GM06990 (cell line): Measurements from ENCODE around the gene IMPA2.

ENCODE experiments used
- DNase-seq: peaks from one replicate; pipeline ENCODE4 v3.0.0-alpha.2; 2011; ENCODE audit not compliant: insufficient read length; ENCODE audit errors: extremely low read depth
- H3K27me3 ChIP-seq: replicated peaks from 2 replicates; pipeline ENCODE4 v1.6.0; 2011; ENCODE audit warnings: low read length; ENCODE audit not compliant: control insufficient read depth, insufficient read depth
- H3K36me3 ChIP-seq: 2 replicates; pipeline ENCODE4 v1.5.1; 2011; ENCODE audit warnings: low read length; ENCODE audit not compliant: control insufficient read depth, insufficient read depth
- H3K4me3 ChIP-seq: replicated peaks from 2 replicates; pipeline ENCODE4 v1.5.1; 2011; ENCODE audit warnings: low read depth, mild to moderate bottlenecking, control low read depth, low read length
- TF ChIP-seq, protein P1 (sequence below): IDR thresholded peaks from 2 replicates; pipeline ENCODE4 v1.5.1; 2011; ENCODE audit warnings: low read length, control low read depth, mild to moderate bottlenecking, inconsistent platforms; ENCODE audit not compliant: insufficient read depth, poor library complexity, severe bottlenecking

The IMPA2 gene

DNA sequence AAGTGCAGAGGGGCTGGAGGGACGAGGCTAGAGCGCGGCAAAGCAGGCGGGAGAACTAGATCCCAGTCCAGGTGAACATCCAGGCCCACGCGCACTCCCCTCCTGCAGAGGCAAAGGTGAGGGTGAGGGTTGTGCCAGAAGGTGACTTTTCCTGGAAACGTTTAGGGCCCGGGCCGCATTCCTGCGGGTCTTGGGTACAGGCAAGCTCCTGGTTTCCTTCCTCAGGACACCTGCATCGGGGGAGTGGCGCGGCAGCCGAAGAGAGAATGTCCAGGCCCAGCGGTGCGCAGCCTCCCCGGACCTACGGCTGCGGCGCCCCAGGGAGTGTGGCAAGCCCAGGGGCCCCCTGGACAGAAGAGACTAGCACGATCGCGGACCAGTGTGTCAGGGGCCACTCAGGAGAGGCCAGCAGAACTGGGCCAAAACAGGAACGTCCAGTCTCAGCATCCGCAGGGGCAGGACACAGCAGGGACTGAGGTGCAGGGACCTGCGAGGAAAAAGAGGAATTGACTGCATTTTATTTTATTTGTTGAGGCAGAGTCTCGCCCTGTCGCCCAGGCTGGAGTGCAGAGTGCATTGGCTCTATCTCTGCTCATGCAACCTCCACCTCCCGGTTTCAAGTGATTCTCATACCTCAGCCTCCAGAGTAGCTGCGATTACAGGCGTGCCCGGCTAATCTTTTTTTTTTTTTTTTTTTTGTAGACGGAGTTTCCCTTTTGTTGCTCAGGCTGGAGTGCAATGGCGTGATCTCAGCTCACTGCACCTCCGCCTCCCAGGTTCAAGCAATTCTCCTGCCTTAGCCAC is 8.7 kb upstream of the IMPA2 start:
- H3K27me3 ChIP-seq, result no peaks in the 10 kb centered on the region
- no peak for DNase-seq
- no peaks in the 10 kb centered on the region for H3K36me3 ChIP-seq
- TF ChIP-seq, protein P1, sequence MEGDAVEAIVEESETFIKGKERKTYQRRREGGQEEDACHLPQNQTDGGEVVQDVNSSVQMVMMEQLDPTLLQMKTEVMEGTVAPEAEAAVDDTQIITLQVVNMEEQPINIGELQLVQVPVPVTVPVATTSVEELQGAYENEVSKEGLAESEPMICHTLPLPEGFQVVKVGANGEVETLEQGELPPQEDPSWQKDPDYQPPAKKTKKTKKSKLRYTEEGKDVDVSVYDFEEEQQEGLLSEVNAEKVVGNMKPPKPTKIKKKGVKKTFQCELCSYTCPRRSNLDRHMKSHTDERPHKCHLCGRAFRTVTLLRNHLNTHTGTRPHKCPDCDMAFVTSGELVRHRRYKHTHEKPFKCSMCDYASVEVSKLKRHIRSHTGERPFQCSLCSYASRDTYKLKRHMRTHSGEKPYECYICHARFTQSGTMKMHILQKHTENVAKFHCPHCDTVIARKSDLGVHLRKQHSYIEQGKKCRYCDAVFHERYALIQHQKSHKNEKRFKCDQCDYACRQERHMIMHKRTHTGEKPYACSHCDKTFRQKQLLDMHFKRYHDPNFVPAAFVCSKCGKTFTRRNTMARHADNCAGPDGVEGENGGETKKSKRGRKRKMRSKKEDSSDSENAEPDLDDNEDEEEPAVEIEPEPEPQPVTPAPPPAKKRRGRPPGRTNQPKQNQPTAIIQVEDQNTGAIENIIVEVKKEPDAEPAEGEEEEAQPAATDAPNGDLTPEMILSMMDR, result no peak
- H3K4me3 ChIP-seq, result no peak overlapping the region

DNA sequence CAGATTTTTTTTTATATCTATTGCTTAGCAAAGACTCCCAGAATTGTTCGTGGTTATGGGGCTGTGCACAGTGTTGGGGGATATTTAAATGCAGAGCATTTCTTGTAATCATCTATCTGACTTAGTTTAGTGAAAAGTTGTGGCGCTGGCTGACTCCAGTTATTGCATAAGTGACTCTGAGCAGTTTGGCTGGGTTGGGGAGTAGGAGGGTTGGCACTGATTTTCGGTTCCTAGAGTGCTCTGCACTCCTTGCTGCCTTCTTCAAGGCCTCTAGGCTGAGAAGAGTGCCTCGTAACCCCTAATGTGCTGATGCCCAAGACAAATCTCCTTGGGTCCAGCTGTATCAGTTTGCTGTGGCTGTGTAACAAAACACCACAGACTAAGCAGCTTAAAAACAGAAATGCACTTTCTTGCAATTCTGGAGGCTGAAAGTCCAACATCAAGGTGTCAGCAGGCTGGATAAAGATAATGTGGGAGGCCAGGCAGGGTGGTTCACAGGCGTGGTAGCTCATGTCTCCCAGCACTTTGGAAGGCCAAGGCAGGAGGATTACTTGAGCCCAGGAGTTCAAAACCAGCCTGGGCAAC is 6.5 kb upstream of the IMPA2 start:
- DNase-seq, result no peak
- Histone ChIP-seq H3K27me3 (no peaks in the 10 kb centered on the region), H3K36me3 (no peaks in the 10 kb centered on the region), H3K4me3 (no peak overlapping the region)
- TF ChIP-seq, protein P1, result no peak

DNA sequence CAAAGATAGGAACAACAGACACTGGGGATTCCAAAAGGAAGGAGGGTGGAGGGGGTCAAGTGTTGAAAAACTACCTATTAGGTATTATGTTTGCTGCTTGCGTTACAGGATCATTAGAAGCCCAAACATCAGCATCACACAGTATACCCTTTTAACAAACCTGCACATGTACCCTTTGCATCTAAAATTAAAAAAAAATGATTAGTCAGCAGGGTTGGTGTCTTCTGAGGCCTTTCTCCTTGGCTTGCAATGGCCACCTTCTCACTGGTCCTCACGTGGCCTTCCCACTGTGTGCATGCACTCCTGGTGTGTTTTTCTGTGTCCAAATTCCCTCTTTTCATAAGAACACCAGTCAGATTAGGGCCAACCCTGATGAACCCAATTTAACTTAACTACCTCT is 5.6 kb upstream of the IMPA2 start:
- TF ChIP-seq, protein P1, result no peak
- DNase-seq, result no peak
- H3K36me3 ChIP-seq, result no peaks in the 10 kb centered on the region
- no peak overlapping the region for H3K4me3 ChIP-seq
- no peaks in the 10 kb centered on the region for H3K27me3 ChIP-seq

DNA sequence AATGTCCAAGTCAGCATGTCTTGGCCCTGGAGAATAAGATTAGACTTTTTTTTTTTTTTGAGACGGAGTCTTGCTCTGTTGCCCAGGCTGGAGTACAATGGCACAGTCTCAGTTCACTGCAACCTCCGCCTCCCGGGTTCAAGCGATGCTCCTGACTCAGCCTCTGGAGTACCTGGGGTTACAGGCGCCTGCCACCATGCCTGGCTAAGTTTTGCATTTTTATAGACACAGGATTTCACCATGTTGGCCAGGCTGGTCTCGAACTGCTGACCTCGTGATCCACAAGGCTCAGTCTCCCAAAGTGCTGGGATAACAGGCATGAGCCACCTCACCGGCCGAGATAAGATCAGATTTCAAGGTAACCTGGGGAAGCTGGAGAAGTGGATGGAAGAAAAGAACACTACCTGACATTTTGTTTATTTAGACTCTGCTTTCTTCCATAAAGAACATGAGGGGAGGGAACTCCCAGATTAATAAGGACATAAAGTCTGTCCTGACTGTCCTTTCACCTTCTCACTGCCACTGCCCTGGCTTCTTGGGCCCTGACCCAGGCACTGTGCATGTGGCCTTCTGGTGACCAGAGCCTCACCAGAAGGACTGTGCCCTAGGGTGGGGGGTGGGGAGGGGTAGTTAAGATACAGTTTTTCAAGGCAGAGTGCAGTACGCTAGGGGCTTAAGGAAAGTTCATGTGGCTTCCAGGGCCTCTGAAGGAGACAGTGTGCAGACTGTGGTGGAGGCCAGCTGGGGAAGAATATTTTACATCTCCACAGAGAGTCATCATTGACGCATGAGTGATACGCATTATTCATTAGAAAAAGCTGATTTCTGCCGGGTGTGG is 4.8 kb upstream of the IMPA2 start:
- Histone ChIP-seq H3K4me3 (no peak overlapping the region), H3K27me3 (no peaks in the 10 kb centered on the region), H3K36me3 (no peaks in the 10 kb centered on the region)
- no peak for DNase-seq
- TF ChIP-seq, protein P1, result no peak

DNA sequence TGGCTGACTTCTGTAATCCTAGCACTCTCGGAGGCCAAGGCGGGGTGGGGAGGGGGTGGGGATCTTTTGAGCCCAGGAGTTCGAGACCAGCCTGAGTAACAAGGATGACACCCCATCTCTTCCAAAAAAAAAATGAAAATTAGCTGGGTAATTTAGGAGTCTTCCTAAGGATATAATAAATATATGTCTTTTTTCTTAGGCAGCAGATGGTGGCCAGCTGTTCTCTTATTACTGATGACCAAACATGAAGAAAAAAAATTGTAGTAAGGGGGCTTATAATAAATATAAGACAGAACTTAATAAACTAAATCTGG is 4.2 kb upstream of the IMPA2 start:
- TF ChIP-seq, protein P1, result no peak
- Histone ChIP-seq H3K27me3 (no peaks in the 10 kb centered on the region), H3K4me3 (no peak overlapping the region), H3K36me3 (no peaks in the 10 kb centered on the region)
- DNase-seq, result no peak
